ENCODE results near the gene RIOX2. TPM values are rescaled to one million over a fixed set of nuclear protein-coding genes. Genes with fewer than 3 reads are reported as not detected.

The RIOX2 gene
- total RNA-seq, 1 experiment from 2014 or later, result 73.9 TPM

DNA sequence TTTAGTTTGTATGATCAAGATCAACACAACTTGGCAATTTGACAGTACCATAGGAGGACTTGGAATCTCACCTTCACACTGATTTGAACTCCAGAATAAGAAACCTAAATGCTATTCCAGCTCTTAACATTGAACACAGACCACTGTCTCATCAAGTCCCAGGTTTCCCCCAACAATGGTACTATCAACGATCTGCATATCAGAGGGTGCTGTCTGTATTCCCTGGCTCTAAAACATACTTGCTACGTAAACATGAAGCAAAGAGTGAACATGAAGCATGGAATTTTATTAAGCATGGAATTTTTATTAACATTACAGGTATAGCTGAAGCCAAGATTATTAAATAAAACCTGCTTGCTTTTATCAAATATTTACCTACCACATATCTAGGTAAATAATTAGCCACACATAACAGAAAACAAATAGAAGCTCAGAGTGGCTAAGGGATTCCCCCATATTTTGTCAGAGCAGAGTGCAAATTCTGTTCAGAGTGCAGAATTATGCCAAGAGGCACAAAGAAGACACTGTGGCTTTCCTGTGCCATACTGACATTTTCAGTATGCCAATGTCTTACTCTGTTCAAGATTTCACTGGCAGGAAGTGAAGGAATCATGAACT lies 22.2 kb upstream of the RIOX2 start:
- ChIA-PET CTCF (interaction anchor here (1.2 kb wide), 1 partner anchor 11 kb away, joined by 3 read pairs; no protein-coding TSS in a partner anchor), POLR2A (no interaction called here)
- no peak overlapping the region for H3K27ac Mint-ChIP-seq (ENCODE audit: low read depth, unreplicated experiment)
- TF ChIP-seq, protein P1, sequence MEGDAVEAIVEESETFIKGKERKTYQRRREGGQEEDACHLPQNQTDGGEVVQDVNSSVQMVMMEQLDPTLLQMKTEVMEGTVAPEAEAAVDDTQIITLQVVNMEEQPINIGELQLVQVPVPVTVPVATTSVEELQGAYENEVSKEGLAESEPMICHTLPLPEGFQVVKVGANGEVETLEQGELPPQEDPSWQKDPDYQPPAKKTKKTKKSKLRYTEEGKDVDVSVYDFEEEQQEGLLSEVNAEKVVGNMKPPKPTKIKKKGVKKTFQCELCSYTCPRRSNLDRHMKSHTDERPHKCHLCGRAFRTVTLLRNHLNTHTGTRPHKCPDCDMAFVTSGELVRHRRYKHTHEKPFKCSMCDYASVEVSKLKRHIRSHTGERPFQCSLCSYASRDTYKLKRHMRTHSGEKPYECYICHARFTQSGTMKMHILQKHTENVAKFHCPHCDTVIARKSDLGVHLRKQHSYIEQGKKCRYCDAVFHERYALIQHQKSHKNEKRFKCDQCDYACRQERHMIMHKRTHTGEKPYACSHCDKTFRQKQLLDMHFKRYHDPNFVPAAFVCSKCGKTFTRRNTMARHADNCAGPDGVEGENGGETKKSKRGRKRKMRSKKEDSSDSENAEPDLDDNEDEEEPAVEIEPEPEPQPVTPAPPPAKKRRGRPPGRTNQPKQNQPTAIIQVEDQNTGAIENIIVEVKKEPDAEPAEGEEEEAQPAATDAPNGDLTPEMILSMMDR (IDR thresholded peaks at IDR 0.05; ENCODE audit: unreplicated experiment), result no peak
- H3K9me3 Mint-ChIP-seq (ENCODE audit: unreplicated experiment), result no peaks in the 10 kb centered on the region
- peaks cover 8% of the 10 kb centered on the region for H3K4me1 Mint-ChIP-seq (ENCODE audit: insufficient read depth, unreplicated experiment)
- no peaks in the 10 kb centered on the region for H3K36me3 Mint-ChIP-seq (ENCODE audit: insufficient read depth, unreplicated experiment)
- BruUV-seq (replicated peaks), result no TSS peak
- DNase-seq (ENCODE audit: unreplicated experiment), result no peak
- H3K27me3 Mint-ChIP-seq (ENCODE audit: insufficient read depth, unreplicated experiment), result peaks cover 3% of the 10 kb centered on the region
- no peak overlapping the region for H3K4me3 Mint-ChIP-seq (ENCODE audit: unreplicated experiment)
- intact Hi-C loops (cut with micrococcal nuclease), result no loop called here

DNA sequence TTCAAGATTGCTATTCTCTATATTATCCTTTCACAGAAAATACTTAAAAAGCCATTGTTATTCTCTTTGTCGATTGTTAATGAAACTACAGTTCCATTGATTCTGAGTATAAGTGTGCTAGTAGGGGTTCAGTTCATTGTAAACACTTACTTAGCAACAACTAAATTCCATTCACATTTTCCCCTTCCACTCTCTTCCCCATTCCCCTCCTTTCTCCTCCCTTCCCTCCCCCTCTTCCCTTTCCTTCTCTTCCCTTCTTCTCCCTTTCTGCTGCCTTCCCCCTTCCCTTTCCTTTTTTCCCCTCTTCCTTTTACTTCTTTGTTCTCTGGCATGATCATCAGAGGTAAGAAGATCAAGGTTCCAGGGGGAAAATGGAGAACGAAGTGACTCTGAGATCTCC lies 21.3 kb upstream of the RIOX2 start:
- H3K27me3 Mint-ChIP-seq (ENCODE audit: insufficient read depth, unreplicated experiment), result no peaks in the 10 kb centered on the region
- TF ChIP-seq, protein P1 (IDR thresholded peaks at IDR 0.05; ENCODE audit: unreplicated experiment), result no peak
- ChIA-PET POLR2A (interaction anchor here (0.6 kb wide), 1 partner anchor 44 kb away, joined by 3 read pairs; no protein-coding TSS in a partner anchor), CTCF (no interaction called here)
- no peak overlapping the region for H3K27ac Mint-ChIP-seq (ENCODE audit: low read depth, unreplicated experiment)
- intact Hi-C loops (cut with micrococcal nuclease), result no loop called here
- no peak overlapping the region for H3K4me3 Mint-ChIP-seq (ENCODE audit: unreplicated experiment)
- H3K9me3 Mint-ChIP-seq (ENCODE audit: unreplicated experiment), result no peaks in the 10 kb centered on the region
- H3K36me3 Mint-ChIP-seq (ENCODE audit: insufficient read depth, unreplicated experiment), result no peaks in the 10 kb centered on the region
- BruUV-seq (replicated peaks), result no TSS peak
- peaks cover 8% of the 10 kb centered on the region for H3K4me1 Mint-ChIP-seq (ENCODE audit: insufficient read depth, unreplicated experiment)
- no peak for DNase-seq (ENCODE audit: unreplicated experiment)

DNA sequence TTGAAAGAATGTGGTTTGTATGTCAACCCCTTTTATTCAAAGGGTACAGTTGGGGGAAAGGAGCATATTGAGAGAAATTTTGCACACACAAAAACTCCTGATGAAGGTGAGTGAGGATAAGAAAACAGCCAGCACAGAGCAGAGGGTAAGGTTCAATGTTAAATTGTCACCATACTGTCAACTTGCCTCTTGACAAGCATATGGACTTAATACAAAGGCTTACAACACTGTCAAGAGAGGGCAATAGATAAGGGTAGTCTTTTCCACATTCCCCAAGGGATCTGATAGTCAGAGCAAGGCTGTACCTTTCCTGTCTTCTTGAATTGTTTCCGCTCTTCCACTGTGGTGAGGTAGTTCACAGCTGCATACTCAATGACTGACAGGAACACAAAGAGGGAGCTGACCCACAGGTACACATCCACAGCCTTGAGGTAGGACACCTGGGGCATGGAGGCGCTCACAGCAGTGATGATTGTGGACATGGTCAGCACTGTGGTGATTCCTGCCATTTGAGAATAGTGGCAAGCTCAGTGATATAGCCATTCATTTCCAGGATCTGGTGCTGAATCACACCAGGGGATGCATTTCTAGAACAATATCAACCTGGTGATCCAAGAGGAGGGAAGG lies 20.4 kb upstream of the RIOX2 start:
- Mint-ChIP-seq H3K36me3 (ENCODE audit: insufficient read depth, unreplicated experiment) (no peaks in the 10 kb centered on the region), H3K27me3 (ENCODE audit: insufficient read depth, unreplicated experiment) (no peaks in the 10 kb centered on the region), H3K9me3 (ENCODE audit: unreplicated experiment) (no peaks in the 10 kb centered on the region), H3K4me3 (ENCODE audit: unreplicated experiment) (no peak overlapping the region), H3K4me1 (ENCODE audit: insufficient read depth, unreplicated experiment) (peaks cover 8% of the 10 kb centered on the region), H3K27ac (ENCODE audit: low read depth, unreplicated experiment) (no peak overlapping the region)
- intact Hi-C loops (cut with micrococcal nuclease), result no loop called here
- no TSS peak for BruUV-seq (replicated peaks)
- ChIA-PET POLR2A (no interaction called here), CTCF (no interaction called here)
- TF ChIP-seq, protein P1 (IDR thresholded peaks at IDR 0.05; ENCODE audit: unreplicated experiment), result no peak
- DNase-seq (ENCODE audit: unreplicated experiment), result no peak

DNA sequence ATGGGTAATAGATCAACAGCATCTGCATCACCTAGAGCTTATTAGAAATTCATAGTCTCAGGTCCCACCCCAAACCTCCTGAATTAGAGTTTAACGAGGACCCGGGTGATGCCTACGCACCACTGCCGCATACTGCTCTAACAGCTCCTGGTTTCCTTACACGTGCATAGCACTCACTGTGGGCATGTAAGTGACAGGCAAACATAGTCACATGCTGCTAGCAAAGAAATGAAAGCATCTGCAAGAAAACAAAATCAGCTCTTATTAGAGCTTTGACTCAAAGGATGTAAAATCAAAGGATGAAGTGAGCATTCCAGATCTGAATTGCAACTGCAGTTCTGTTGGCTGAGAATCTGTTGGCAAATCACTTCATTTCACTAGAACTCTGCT lies 19.1 kb upstream of the RIOX2 start:
- no peaks in the 10 kb centered on the region for H3K27me3 Mint-ChIP-seq (ENCODE audit: insufficient read depth, unreplicated experiment)
- no peak for DNase-seq (ENCODE audit: unreplicated experiment)
- no peaks in the 10 kb centered on the region for H3K9me3 Mint-ChIP-seq (ENCODE audit: unreplicated experiment)
- intact Hi-C loops (cut with micrococcal nuclease), result no loop called here
- TF ChIP-seq, protein P1 (IDR thresholded peaks at IDR 0.05; ENCODE audit: unreplicated experiment), result no peak
- no peaks in the 10 kb centered on the region for H3K36me3 Mint-ChIP-seq (ENCODE audit: insufficient read depth, unreplicated experiment)
- H3K27ac Mint-ChIP-seq (ENCODE audit: low read depth, unreplicated experiment), result no peak overlapping the region
- ChIA-PET POLR2A (no interaction called here), CTCF (interaction anchor here (0.7 to 1.0 kb wide), 2 partner anchors 20 to 1889 kb away, joined by 3 to 5 read pairs; no protein-coding TSS in a partner anchor)
- no peak overlapping the region for H3K4me3 Mint-ChIP-seq (ENCODE audit: unreplicated experiment)
- H3K4me1 Mint-ChIP-seq (ENCODE audit: insufficient read depth, unreplicated experiment), result peaks cover 8% of the 10 kb centered on the region
- no TSS peak for BruUV-seq (replicated peaks)
